Uterus (tissue), 2 donors: ENCODE results near the gene EMC10.

Experiments
- CTCF ChIP-seq, 4 experiments: fragments of 200-600 bp in 2 of 4; fragments of 450-650 bp in 2 of 4; sonication (generic) in 2 of 4; IDR thresholded peaks; one replicate each; pipeline ENCODE4 v1.5.1; 2016 to 2019; ENCODE audit warnings: antibody characterized with exemption in 4 of 4, mild to moderate bottlenecking in 2 of 4, moderate library complexity in 1 of 4
- POLR2A ChIP-seq, 2 donors: fragments of 450-650 bp; IDR thresholded peaks; one replicate each; pipeline ENCODE4 v1.6.1; 2016; ENCODE audit warnings: antibody characterized with exemption in 2 of 2, mild to moderate bottlenecking in 1 of 2, moderate library complexity in 1 of 2

DNA sequence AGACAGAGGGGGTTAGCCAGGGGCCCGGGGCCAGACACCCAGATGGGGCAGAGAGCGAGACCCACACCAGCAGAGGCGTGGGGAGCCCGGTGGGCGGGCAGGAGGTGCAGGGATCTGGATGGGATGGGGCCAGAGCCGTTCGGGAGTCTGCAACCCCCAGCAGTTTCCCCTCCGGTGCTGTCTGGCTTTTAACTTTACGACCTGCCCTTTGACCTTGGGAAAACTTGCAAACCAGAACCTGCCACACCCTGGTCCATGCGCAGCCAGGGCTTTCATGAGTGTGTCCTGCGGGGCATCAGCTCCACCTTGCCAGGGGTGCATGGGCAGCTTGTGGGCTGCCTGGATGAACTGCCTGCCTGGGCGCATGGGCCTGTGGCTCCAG is 24.9 kb downstream of the EMC10 start:
- no peak for TF ChIP-seq CTCF (IDR thresholded peaks at IDR 0.05)
- TF ChIP-seq POLR2A (IDR thresholded peaks at IDR 0.05): no peak
